Nephron progenitor cell (in vitro differentiated cells): ENCODE results near the gene SLAMF1.

ENCODE experiments used
- DNase-seq: peaks from one replicate; pipeline ENCODE4 v3.0.0; 2021
- H3K27ac Mint-ChIP-seq: 2 replicates; pipeline ENCODE4 v1.8.0; 2021; ENCODE audit warnings: mild to moderate bottlenecking, moderate library complexity, mixed read lengths
- H3K27me3 Mint-ChIP-seq: 2 replicates; pipeline ENCODE4 v1.8.0; 2021; ENCODE audit warnings: mild to moderate bottlenecking, low read depth, mixed read lengths; ENCODE audit not compliant: poor library complexity
- H3K36me3 Mint-ChIP-seq: 2 replicates; pipeline ENCODE4 v1.8.0; 2021; ENCODE audit warnings: low read depth, mixed read lengths
- H3K4me1 Mint-ChIP-seq: 2 replicates; pipeline ENCODE4 v1.8.0; 2021; ENCODE audit warnings: mixed read lengths
- H3K4me3 Mint-ChIP-seq: 2 replicates; pipeline ENCODE4 v1.8.0; 2021; ENCODE audit warnings: mild to moderate bottlenecking, moderate library complexity, mixed read lengths
- H3K9me3 Mint-ChIP-seq: 2 replicates; pipeline ENCODE4 v1.8.0; 2021; ENCODE audit warnings: mild to moderate bottlenecking, moderate library complexity, mixed read lengths
- CTCF ChIP-seq: fragments of 200-600 bp; sonication (generic); IDR thresholded peaks from 2 replicates; pipeline ENCODE4 v1.5.0; 2021; ENCODE audit warnings: antibody characterized with exemption

Gene SLAMF1

GRCh38 chr1:160672789-160673695 is 26.2 kb upstream of the SLAMF1 start:
- TF ChIP-seq CTCF = no peak
- Mint-ChIP-seq H3K27me3 (peaks cover 6% of the 10 kb centered on the region), H3K4me1 (no peaks in the 10 kb centered on the region), H3K36me3 (no peaks in the 10 kb centered on the region), H3K9me3 (peaks cover 7% of the 10 kb centered on the region), H3K4me3 (no peak overlapping the region), H3K27ac (no peak overlapping the region)
- no peak for DNase-seq

DNA sequence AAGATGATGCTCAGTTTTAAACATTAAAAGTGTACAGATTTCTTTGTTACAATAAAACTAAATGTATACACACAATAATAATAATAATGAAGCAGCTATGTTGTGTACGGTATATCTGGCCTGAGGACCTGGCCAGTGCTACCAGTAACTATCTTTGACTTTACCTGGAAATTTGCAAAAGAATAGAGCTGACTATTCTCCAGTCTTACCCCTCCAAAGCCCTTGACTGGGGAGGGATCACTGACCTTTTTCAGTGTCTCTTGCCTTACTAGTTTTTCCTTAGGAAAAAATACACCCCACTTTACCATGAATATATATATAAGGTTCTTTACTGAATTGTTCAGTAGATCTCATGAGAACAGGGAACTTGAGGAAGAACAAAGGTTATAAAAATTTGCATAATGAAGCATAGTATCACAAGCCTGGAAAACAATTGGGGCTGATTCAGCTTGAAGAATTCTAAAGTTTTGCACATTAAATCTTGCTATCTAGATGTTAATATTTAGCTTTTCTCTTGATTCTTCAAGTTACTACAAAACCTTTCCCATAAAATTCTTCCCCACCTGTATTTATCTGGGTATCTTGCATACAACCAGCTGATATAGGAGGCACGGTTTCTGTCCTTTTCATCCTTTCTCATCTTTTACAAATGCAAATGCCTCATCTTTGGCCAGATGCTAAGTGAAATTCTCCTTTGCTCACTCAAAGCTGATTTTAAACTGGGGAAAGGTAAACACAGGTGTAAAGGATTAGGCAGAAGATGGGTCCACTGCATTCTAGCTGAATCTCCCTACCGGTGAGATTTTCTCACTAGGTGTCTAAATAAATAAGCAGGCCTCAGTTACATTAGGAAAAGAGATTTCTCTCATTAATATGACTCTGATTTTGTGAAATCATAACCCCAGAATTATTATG is 25.0 kb upstream of the SLAMF1 start:
- Mint-ChIP-seq H3K27ac (no peak overlapping the region), H3K4me1 (no peaks in the 10 kb centered on the region), H3K27me3 (peaks cover 3% of the 10 kb centered on the region), H3K36me3 (no peaks in the 10 kb centered on the region), H3K9me3 (peaks cover 7% of the 10 kb centered on the region), H3K4me3 (no peak overlapping the region)
- DNase-seq = no peak
- TF ChIP-seq CTCF = no peak

- TF ChIP-seq CTCF = no peak
- peaks cover 7% of the 10 kb centered on the region for H3K9me3 Mint-ChIP-seq
- no peak for DNase-seq
These were observed 23.9 kb upstream of the SLAMF1 start for GRCh38 chr1:160670701-160671100.

GRCh38 chr1:160669802-160670201 is 23.0 kb upstream of the SLAMF1 start:
- H3K27ac Mint-ChIP-seq = no peak overlapping the region
- peaks cover 7% of the 10 kb centered on the region for H3K9me3 Mint-ChIP-seq
- H3K27me3 Mint-ChIP-seq = peaks cover 3% of the 10 kb centered on the region
- DNase-seq = no peak
- no peaks in the 10 kb centered on the region for H3K36me3 Mint-ChIP-seq
- H3K4me1 Mint-ChIP-seq = peaks cover 9% of the 10 kb centered on the region
- TF ChIP-seq CTCF = no peak
- H3K4me3 Mint-ChIP-seq = no peak overlapping the region

More at GRCh38 chr1:160670701-160671100, 23.9 kb upstream of the SLAMF1 start:
- Mint-ChIP-seq H3K4me1 (peaks cover 7% of the 10 kb centered on the region), H3K27me3 (peaks cover 3% of the 10 kb centered on the region), H3K27ac (no peak overlapping the region), H3K36me3 (no peaks in the 10 kb centered on the region), H3K4me3 (no peak overlapping the region)

DNA sequence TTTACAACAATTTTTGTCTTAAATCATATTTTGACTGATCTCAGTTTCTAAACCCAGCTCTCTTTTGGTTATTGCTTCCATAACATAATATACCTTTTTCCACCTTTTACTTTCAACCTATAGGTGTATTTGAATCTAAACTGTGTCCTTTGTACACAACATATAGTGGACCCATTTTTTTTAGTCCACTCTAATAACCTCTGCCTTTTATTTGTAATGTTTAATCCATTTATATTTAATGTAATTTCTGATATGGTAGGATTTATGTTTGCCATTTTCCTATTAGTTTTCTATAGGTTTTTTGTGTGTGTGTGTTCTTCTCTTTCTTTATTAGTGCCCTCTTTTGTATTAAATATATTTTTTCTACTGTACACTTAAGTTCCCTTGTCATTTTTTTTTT is 22.4 kb upstream of the SLAMF1 start:
- Mint-ChIP-seq H3K4me3 (no peak overlapping the region), H3K27ac (no peak overlapping the region), H3K36me3 (no peaks in the 10 kb centered on the region), H3K4me1 (peaks cover 9% of the 10 kb centered on the region), H3K9me3 (peaks cover 7% of the 10 kb centered on the region), H3K27me3 (peaks cover 3% of the 10 kb centered on the region)
- DNase-seq = no peak
- TF ChIP-seq CTCF = no peak
